MG63 (cell line): ENCODE results near the gene MPV17. TPM values are rescaled to one million over a fixed set of nuclear protein-coding genes. Genes with fewer than 3 reads are reported as not detected.

ENCODE experiments used
- DNase-seq: peaks from one replicate; pipeline ENCODE4 v3.0.0-alpha.2; 2020
- H3K27me3 ChIP-seq: fragments of 250-450 bp; sonication (Bioruptor Pico); 2 replicates; pipeline ENCODE4 v1.5.1; 2020; ENCODE audit warnings: mild to moderate bottlenecking, moderate library complexity
- H3K36me3 ChIP-seq: fragments of 250-450 bp; sonication (Bioruptor Pico); 2 replicates; pipeline ENCODE4 v1.5.1; 2020; ENCODE audit warnings: mild to moderate bottlenecking, moderate library complexity
- H3K4me3 ChIP-seq: fragments of 250-450 bp; sonication (Bioruptor Pico); 2 replicates; pipeline ENCODE4 v1.5.1; 2020; ENCODE audit warnings: mild to moderate bottlenecking, moderate library complexity
- H3K9me3 ChIP-seq: fragments of 250-450 bp; sonication (Bioruptor Pico); 2 replicates; pipeline ENCODE4 v1.5.1; 2020; ENCODE audit warnings: mild to moderate bottlenecking, moderate library complexity
- total RNA-seq: library from RNA; depleted of rRNA; stranded (reverse); fragments of >200 nt; shearing (Covaris generic); gene quantifications from 2 replicates; pipeline ENCODE4 v1.2.3, GENCODE V29; 2014; ENCODE audit warnings: low replicate concordance; rRNA removed

Gene MPV17
- total RNA-seq, 1 experiment from 2014 or later: 66.5 TPM

DNA sequence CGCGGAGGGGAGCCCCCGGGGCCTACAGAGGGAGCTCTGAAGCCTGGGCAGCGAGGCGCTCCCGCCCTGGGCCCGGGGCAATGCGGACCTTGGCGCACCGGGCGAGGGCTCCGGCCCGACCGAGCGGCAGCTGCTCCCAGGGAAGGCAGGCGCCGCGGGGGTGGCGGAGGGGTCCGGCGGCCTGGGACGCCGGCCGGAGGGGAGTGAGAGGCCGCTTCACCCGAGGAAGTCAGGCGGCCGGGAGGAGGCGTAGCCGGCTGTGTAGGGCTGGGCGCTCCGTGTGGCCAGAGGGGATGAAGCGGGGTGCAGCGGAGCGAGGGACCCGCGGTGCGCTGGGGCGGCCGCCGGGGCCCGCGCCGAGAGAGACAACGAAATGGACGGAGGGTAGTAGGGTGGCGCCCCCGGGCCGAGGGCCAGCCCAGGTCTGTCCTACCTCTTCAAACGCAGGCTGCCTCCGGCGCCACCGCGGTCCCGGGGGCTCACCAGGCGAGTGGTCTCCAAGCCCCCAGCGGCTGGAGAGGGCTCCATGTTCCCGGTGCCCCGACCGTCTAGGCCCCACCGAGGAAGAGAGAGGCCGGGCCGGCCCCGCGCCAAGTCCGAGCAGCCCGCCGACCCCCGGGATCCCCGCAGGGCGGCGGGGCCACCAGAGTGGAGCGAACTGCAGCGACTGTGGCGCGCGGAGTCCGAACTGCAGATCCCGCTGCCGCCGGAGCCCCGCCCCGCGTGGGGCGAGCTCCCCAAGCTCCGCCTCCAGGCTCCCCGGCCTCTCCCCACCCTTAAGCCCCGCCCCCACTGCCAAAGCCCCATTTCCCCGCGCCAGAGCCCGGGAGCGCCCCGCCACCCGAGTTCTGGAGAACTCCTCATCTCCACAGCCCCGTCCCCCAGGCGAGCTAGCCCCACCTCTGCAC lies 60.3 kb downstream of the MPV17 start, which contains the start of gene SLC30A3:
SLC30A3 (minus strand) TSS at position 669 of the 908 bp plus-strand sequence; CDS start at position 528, 141 bp downstream.
- H3K9me3 ChIP-seq: no peaks in the 10 kb centered on the region
- H3K4me3 ChIP-seq: peak within 1 kb of the TSS; percentile 38
- no peak for DNase-seq
- peaks cover 45% of the 10 kb centered on the region for H3K27me3 ChIP-seq
- H3K36me3 ChIP-seq: no peaks in the 10 kb centered on the region

DNA sequence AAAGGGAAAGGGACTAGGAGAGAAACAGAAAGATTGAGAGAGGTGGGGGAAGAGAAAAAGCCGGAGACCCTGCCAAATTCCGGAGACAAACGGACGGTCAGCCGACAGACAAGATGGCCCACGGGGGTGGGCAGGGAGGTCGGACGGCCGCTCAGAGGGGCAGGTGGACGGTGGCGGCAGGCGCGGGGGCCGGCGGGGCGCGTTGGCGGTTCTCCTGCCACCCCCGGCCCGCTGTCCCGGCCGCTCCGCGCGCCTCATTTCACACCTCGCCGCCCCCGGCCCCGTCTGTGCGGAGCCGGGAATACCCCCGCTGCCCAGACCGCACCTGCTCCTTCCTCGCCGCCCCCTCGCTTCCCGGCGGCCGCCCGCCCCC lies 61.0 kb downstream of the MPV17 start:
- Histone ChIP-seq H3K9me3 (no peaks in the 10 kb centered on the region), H3K36me3 (no peaks in the 10 kb centered on the region), H3K4me3 (no peak overlapping the region), H3K27me3 (peaks cover 45% of the 10 kb centered on the region)
- DNase-seq: no peak

DNA sequence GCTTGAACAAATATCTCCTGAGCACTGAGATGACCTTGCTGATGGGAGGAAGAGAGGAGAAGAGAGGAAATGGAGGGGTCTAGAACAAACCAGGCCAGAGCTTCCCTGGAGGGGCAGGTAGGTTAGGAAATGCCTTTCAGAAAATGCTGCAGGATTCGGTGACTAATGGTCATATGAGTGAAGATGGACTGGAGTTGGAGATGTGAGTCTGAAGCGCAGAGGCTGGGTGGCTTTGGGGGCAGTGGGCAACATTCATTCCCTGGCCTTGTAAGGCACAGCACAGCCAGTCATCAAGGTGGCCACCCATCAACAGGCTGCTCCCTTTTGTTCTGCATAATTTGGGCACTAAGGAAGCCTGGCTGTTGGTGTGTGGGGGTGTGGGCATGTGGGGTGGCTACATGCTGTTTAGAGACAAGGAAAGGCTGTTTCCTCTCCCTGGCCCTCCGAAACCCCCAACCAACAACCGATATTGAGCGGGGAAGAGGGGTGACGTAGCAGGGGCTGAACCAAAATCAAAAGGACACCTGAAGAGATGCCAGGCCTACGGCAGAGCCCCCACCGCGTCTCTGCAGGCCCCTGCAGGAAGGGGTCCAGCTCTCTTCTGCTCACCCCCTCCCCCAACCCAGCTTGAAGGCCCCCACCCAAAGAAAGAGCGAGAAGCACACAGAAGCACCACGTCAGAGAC lies 61.5 kb downstream of the MPV17 start:
- no peak for DNase-seq
- Histone ChIP-seq H3K36me3 (no peaks in the 10 kb centered on the region), H3K27me3 (peaks cover 45% of the 10 kb centered on the region), H3K9me3 (no peaks in the 10 kb centered on the region), H3K4me3 (no peak overlapping the region)

Other genes with a start within 250 kb of the MPV17 start
- gene EMILIN1, start 244.5 kb downstream of the MPV17 start, total RNA-seq: 91.6 and 144 TPM in 2 replicates
- gene KHK, start 236.3 kb downstream of the MPV17 start, total RNA-seq: 1.8 and 5.0 TPM in 2 replicates
- gene CGREF1, start 204.0 kb downstream of the MPV17 start, total RNA-seq: 21.6 and 29.1 TPM in 2 replicates
- gene ABHD1, start 199.3 kb downstream of the MPV17 start, total RNA-seq: not detected in 2 replicates
- gene PREB, start 188.5 kb downstream of the MPV17 start, total RNA-seq: 60.5 and 84.3 TPM in 2 replicates
- not detected in 2 replicates for gene PRR30, start 183.7 kb downstream of the MPV17 start, total RNA-seq
- not detected in 2 replicates for gene TCF23, start 174.1 kb downstream of the MPV17 start, total RNA-seq
- gene ATRAID, start 111.1 kb downstream of the MPV17 start, total RNA-seq: 186 and 199 TPM in 2 replicates
- gene SLC5A6, start 110.8 kb downstream of the MPV17 start, total RNA-seq: 6.2 and 15.1 TPM in 2 replicates
- gene CAD, start 105.7 kb downstream of the MPV17 start, total RNA-seq: 18.7 and 38.9 TPM in 2 replicates
- gene SLC30A3, start 60.0 kb downstream of the MPV17 start, total RNA-seq: not detected in 2 replicates
- not detected in 2 replicates for gene DNAJC5G, start 47.7 kb downstream of the MPV17 start, total RNA-seq
- 2.1 TPM in 1 of 2 replicates, not detected in the other for gene TRIM54, start 40.7 kb downstream of the MPV17 start, total RNA-seq
- 1.3 TPM in 1 of 2 replicates, not detected in the other for gene UCN, start 14.7 kb downstream of the MPV17 start, total RNA-seq
- gene GTF3C2, start 33.7 kb upstream of the MPV17 start, total RNA-seq: 53.5 and 56.5 TPM in 2 replicates
- 33.6 and 48.0 TPM in 2 replicates for gene EIF2B4, start 47.2 kb upstream of the MPV17 start, total RNA-seq
- gene SNX17, start 47.5 kb upstream of the MPV17 start, total RNA-seq: 195 and 280 TPM in 2 replicates
- gene ZNF513, start 57.6 kb upstream of the MPV17 start, total RNA-seq: 0.74 and 6.5 TPM in 2 replicates
- 139 and 145 TPM in 2 replicates for gene PPM1G, start 86.5 kb upstream of the MPV17 start, total RNA-seq
- 150 and 154 TPM in 2 replicates for gene NRBP1, start 105.5 kb upstream of the MPV17 start, total RNA-seq
- gene KRTCAP3, start 119.3 kb upstream of the MPV17 start, total RNA-seq: not detected in 2 replicates
- 8.7 and 40.1 TPM in 2 replicates for gene IFT172, start 166.6 kb upstream of the MPV17 start, total RNA-seq
- gene FNDC4, start 172.1 kb upstream of the MPV17 start, total RNA-seq: 0.53 TPM in 1 of 2 replicates, not detected in the other
- gene GCKR, start 173.7 kb upstream of the MPV17 start, total RNA-seq: not detected in 2 replicates